Astrocyte (in vitro differentiated cells and primary cell): ENCODE measurements around the gene NDUFC2.

ENCODE experiments used
- CTCF ChIP-seq: IDR thresholded peaks from 2 replicates; pipeline ENCODE4 v1.5.1; 2011; ENCODE audit warnings: low read depth, mild to moderate bottlenecking, inconsistent platforms, low read length, moderate library complexity; ENCODE audit not compliant: insufficient read depth
- EZH2 ChIP-seq: IDR thresholded peaks from 2 replicates; pipeline ENCODE4 v1.6.1; 2012; ENCODE audit warnings: mild to moderate bottlenecking, low read length, inconsistent platforms; ENCODE audit not compliant: insufficient read depth

DNA sequence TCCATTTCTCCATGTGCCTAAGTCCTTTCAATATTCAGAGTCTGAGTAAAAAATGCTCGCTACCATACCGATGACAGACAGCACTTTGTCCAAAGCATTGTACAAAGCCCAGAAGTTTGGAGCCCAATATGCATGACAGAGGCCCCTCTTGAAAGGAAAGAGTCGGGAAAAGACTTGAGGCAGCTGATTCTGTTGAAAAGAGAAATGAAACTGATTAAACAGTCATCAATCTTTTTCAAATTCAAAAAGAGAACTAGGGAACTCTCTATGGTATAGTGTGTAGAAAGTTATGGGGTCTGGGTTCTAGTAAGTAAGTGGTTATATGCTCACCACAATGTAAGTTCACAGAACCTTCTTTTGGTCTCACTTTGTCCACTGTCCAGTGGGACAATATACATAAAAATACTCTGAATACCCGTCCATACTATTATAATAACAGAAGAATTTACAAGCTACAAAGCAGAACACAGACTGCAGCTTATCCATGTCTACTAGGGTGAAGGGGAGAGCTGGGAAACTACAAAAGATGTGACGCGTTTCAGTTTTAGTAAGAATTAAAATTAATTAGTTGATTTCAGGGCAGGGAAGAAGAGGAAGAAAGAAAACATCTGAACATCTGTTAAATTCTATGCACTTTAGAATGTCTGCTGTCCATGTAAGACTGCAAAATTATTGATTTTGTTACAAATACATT is 33.1 kb upstream of the NDUFC2 start:
- TF ChIP-seq CTCF, result no peak
- TF ChIP-seq EZH2, result no peak
